NB4 (cell line): ENCODE measurements around the gene ACOT11.

Experiments
- POLR2A ChIP-seq: IDR thresholded peaks from 2 replicates; pipeline ENCODE4 v1.6.1; 2011; ENCODE audit warnings: mild to moderate bottlenecking; ENCODE audit not compliant: insufficient read length; ENCODE audit errors: extremely low read depth
- TF ChIP-seq, protein P1 (sequence below): IDR thresholded peaks from one replicate; pipeline ENCODE4 v1.5.1; 2012; ENCODE audit warnings: low read depth, low read length

DNA sequence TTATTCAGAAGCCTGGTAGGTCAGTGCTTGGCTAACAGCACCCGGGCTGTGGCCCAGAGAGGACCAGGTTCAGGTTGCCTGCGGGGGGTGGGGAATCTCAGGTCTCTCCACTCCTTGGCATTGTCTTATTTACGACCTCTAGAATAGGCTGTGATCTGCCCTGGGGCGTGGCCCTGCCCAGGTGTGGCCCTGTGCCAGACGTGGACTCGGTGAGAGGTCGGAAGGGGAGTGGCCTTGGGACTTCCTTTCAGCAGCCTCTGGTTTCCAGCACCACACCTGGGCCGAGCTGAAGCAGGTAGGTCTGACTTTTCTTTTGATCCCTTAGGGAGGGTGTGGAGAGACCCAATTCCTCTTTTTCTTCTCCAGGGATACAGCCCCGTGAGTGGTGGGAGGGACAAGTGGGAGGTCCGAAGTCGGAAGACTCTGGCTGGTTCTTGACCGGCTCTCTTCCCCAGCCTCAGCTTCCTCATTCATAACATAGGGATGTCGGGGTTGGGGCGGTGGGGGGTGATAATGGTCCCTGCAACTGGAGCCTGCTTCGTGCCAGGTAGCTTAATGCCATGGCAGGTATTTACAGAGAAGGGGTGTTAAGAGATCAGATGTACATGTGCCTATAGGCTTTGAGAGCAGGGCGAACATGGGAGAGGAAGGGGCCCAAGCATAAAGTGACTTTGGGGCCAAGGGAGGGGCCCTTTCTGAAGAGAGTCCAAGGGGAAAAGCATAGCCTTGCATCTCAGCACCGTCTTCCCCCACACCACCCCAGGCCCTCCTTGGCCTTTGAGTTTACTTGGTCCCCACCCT is 16.5 kb downstream of the ACOT11 start:
- TF ChIP-seq, protein P1, sequence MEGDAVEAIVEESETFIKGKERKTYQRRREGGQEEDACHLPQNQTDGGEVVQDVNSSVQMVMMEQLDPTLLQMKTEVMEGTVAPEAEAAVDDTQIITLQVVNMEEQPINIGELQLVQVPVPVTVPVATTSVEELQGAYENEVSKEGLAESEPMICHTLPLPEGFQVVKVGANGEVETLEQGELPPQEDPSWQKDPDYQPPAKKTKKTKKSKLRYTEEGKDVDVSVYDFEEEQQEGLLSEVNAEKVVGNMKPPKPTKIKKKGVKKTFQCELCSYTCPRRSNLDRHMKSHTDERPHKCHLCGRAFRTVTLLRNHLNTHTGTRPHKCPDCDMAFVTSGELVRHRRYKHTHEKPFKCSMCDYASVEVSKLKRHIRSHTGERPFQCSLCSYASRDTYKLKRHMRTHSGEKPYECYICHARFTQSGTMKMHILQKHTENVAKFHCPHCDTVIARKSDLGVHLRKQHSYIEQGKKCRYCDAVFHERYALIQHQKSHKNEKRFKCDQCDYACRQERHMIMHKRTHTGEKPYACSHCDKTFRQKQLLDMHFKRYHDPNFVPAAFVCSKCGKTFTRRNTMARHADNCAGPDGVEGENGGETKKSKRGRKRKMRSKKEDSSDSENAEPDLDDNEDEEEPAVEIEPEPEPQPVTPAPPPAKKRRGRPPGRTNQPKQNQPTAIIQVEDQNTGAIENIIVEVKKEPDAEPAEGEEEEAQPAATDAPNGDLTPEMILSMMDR, result no peak
- no peak for TF ChIP-seq POLR2A
